Keratinocyte (primary cell): Measurements from ENCODE around the gene C1RL. TPM values are rescaled to one million over a fixed set of nuclear protein-coding genes. Genes with fewer than 3 reads are reported as not detected.

Experiments
- DNase-seq: peaks from one replicate; pipeline ENCODE4 v3.0.0-alpha.2; 2011; ENCODE audit warnings: low read depth, missing footprints, low spot score
- FAIRE-seq: peaks from 2 replicates; lab custom pipeline; 2011; peaks lifted over from hg19 to GRCh38; lab: Jason Lieb, UNC
- H2AFZ ChIP-seq: 2 replicates; pipeline ENCODE4 v1.6.0; 2012; ENCODE audit warnings: low read length, control low read depth, inconsistent platforms; ENCODE audit not compliant: control insufficient read depth
- H3K27ac ChIP-seq: 2 replicates; pipeline ENCODE4 v1.5.1; 2011; ENCODE audit warnings: low read length; ENCODE audit not compliant: control insufficient read depth, insufficient read depth
- H3K27me3 ChIP-seq: 3 replicates; pipeline ENCODE4 v1.6.0; 2011; ENCODE audit warnings: low read length; ENCODE audit not compliant: control insufficient read depth, insufficient read depth; ENCODE audit errors: extremely low read depth
- H3K36me3 ChIP-seq, 2 experiments: 2 replicates in 1 of 2; 3 replicates in 1 of 2; pipeline ENCODE4 v1.5.1; 2011; ENCODE audit warnings: low read length in 2 of 2, mild to moderate bottlenecking in 1 of 2; ENCODE audit not compliant: control insufficient read depth in 2 of 2, insufficient read depth in 2 of 2; ENCODE audit errors: extremely low read depth in 1 of 2
- H3K4me1 ChIP-seq: 3 replicates; pipeline ENCODE4 v1.5.1; 2011; ENCODE audit warnings: low read length; ENCODE audit not compliant: control insufficient read depth, insufficient read depth; ENCODE audit errors: extremely low read depth
- H3K4me2 ChIP-seq: 3 replicates; pipeline ENCODE4 v1.6.0; 2011; ENCODE audit warnings: low read depth, low read length; ENCODE audit not compliant: control insufficient read depth, insufficient read depth; ENCODE audit errors: extremely low read depth
- H3K4me3 ChIP-seq, 3 experiments: fragments of 200-600 bp in 1 of 3; sonication (generic) in 1 of 3; 2 replicates in 2 of 3; 3 replicates in 1 of 3; pipeline ENCODE4 v1.5.1; 2011 to 2016; ENCODE audit warnings: low read length in 3 of 3, mild to moderate bottlenecking in 3 of 3, control low read depth in 2 of 3, inconsistent platforms in 1 of 3, low read depth in 1 of 3, mixed read lengths in 1 of 3, mixed run types in 1 of 3, moderate library complexity in 1 of 3; ENCODE audit not compliant: control insufficient read depth in 2 of 3, insufficient read depth in 2 of 3; ENCODE audit errors: extremely low read depth in 1 of 3
- H3K79me2 ChIP-seq: 2 replicates; pipeline ENCODE4 v1.6.0; 2012; ENCODE audit warnings: low read length; ENCODE audit not compliant: control insufficient read depth, insufficient read depth
- H3K9ac ChIP-seq: 3 replicates; pipeline ENCODE4 v1.6.0; 2011; ENCODE audit warnings: low read length; ENCODE audit not compliant: control insufficient read depth, insufficient read depth; ENCODE audit errors: extremely low read depth
- H3K9me1 ChIP-seq: 3 replicates; pipeline ENCODE4 v1.6.0; 2011; ENCODE audit warnings: low read length; ENCODE audit not compliant: control insufficient read depth, insufficient read depth; ENCODE audit errors: extremely low read depth
- H3K9me3 ChIP-seq: 2 replicates; pipeline ENCODE4 v1.5.1; 2012; ENCODE audit warnings: low read depth, low read length; ENCODE audit not compliant: control insufficient read depth
- H4K20me1 ChIP-seq: 3 replicates; pipeline ENCODE4 v1.6.0; 2011; ENCODE audit warnings: low read length; ENCODE audit not compliant: control insufficient read depth, insufficient read depth; ENCODE audit errors: extremely low read depth
- CTCF ChIP-seq, 3 experiments: IDR thresholded peaks in 1 of 3; conservative IDR thresholded peaks in 1 of 3; optimal IDR thresholded peaks in 1 of 3; 2 replicates in 2 of 3; 3 replicates in 1 of 3; pipeline versions ENCODE3 to v1.5.1; 2011; ENCODE audit warnings: low read length in 3 of 3, mild to moderate bottlenecking in 3 of 3, moderate library complexity in 2 of 3, control low read depth in 1 of 3, inconsistent platforms in 1 of 3; ENCODE audit not compliant: insufficient read depth in 2 of 3; ENCODE audit errors: extremely low read depth in 1 of 3
- EZH2 ChIP-seq: IDR thresholded peaks from one replicate; pipeline ENCODE4 v1.6.1; 2012; ENCODE audit warnings: inconsistent platforms, mild to moderate bottlenecking, low read length, moderate library complexity
- dilution Hi-C: fragments of 300-500 bp; cut with MboI; formaldehyde crosslinking; loops from one replicate; pipeline ENCODE4 v1.7.0; 2020; ENCODE audit warnings: low sequenced_read_pairs; ENCODE audit not compliant: extremely low pct_ligation_motif_present
- polyA plus RNA-seq, 5 experiments: library from polyadenylated mRNA; depleted of rRNA in 3 of 5; stranded (reverse) in 3 of 5; stranded (forward) in 1 of 5; unstranded in 1 of 5; fragments of >200 nt; gene quantifications; 1 replicate in 1 of 5; 2 replicates in 3 of 5; 3 replicates in 1 of 5; pipeline versions ENCODE4 v1.2.1 to v1.2.3, GENCODE V29; 2011 to 2012; ENCODE audit warnings: missing spikeins in 2 of 5, low read depth in 1 of 5, low replicate concordance in 1 of 5

The C1RL gene
- polyA plus RNA-seq, 1 donor (not counting 4 experiments of a cell fraction or from before 2014, with no cell fraction given): 9.3 TPM

DNA sequence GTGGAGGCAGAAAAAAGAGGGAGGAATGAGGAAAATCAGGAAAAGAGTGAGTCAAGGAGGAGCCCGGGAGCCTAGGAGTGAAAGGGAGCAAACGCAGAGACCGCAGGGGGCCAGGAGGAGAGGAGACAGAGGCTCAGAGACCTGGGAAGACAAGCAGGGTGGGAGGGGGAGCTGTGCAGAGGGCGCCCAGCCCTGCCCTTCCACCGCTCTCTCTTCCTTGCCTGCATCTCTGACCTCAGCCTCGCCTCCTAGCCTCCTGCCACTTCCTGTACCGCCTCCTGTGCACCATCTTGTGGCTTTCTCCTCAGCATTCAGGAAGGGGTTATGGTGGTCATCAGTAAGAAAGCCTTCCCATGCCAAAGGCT, 22.5 kb upstream of the C1RL start:
- no peak for TF ChIP-seq CTCF (optimal IDR thresholded peaks at IDR 0.05 in 1 of 3, IDR thresholded peaks at IDR 0.05 in 1 of 3, conservative IDR thresholded peaks at IDR 0.05 in 1 of 3; ENCODE audit: extremely low read depth in 1 of 3, insufficient read depth in 2 of 3, low read length in 3 of 3)
- TF ChIP-seq EZH2: no peak
- Histone ChIP-seq H3K4me3 (peak overlapping the region in 1 of 3 experiments; percentile 74), H3K36me3 (peaks cover 7 to 19% of the 10 kb centered on the region in 2 experiments), H3K4me2 (peak overlapping the region; percentile 95), H4K20me1 (peaks cover 2% of the 10 kb centered on the region), H3K79me2 (no peaks in the 10 kb centered on the region), H3K9ac (no peak overlapping the region), H3K9me3 (no peaks in the 10 kb centered on the region), H2AFZ (no peak overlapping the region), H3K4me1 (peaks cover 18% of the 10 kb centered on the region), H3K27ac (no peak overlapping the region), H3K27me3 (no peaks in the 10 kb centered on the region), H3K9me1 (no peaks in the 10 kb centered on the region)
- FAIRE-seq (no peak), DNase-seq (no peak)
- dilution Hi-C loops: no loop called here

DNA sequence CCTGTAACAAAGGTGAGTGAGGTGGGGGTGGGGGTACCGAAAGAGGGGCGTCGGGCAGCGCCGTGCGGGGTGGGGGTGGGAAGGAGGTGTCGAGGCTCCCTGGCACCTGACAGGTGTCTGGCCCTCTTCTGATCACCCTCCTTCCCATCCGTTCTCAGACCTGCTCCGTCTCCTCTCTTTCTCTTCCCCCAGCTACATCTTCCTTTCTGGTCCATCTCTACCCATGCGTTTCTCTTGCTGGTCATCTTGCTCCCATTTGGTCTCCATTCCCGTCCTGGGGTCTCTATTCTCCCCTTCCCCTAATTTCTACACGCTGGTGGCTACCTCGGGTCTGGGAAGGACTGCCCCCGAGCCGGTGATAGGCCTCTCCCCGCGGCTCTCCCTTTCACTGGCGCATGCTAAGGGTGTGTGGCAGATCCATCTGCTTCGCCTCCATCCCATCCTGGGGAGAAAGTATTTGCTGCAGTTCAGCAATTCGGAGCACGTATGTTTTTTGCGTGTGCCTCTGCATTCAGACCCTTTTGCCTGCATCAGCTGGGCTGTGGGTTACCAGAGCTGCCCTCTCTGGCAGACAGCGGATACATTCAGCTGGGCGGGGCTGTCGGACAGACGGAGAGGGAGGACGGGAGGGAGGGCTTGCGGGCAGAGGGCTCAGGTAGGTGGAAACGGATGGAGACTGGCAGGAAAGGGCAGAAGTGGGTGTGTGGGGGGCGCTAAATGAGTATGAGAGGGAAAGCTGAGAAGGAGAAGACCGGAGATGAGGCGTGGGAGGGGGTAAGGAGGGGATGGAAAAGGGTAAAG, 21.9 kb upstream of the C1RL start:
- H3K4me2 ChIP-seq: peak overlapping the region; percentile 95
- H2AFZ ChIP-seq: peak overlapping the region; percentile 58
- TF ChIP-seq EZH2 (no peak), CTCF (optimal IDR thresholded peaks at IDR 0.05 in 1 of 3, IDR thresholded peaks at IDR 0.05 in 1 of 3, conservative IDR thresholded peaks at IDR 0.05 in 1 of 3; ENCODE audit: extremely low read depth in 1 of 3, insufficient read depth in 2 of 3, low read length in 3 of 3) (peak in 1 of 3 experiments; percentile 19)
- DNase-seq (no peak), FAIRE-seq (no peak)
- peaks cover 18% of the 10 kb centered on the region for H3K4me1 ChIP-seq
- dilution Hi-C loops: no loop called here
- peaks cover 2% of the 10 kb centered on the region for H4K20me1 ChIP-seq
- H3K9ac ChIP-seq: peak overlapping the region; percentile 61
- no peaks in the 10 kb centered on the region for H3K27me3 ChIP-seq
- H3K79me2 ChIP-seq: no peaks in the 10 kb centered on the region
- no peak overlapping the region for H3K27ac ChIP-seq
- peak overlapping the region; percentile 65 to 74 (median 74) for H3K4me3 ChIP-seq
- H3K36me3 ChIP-seq: peaks cover 7 to 14% of the 10 kb centered on the region in 2 experiments
- no peaks in the 10 kb centered on the region for H3K9me1 ChIP-seq
- no peaks in the 10 kb centered on the region for H3K9me3 ChIP-seq
